K562 (cell line): ENCODE measurements around the gene CCNQ.

Experiments used
- GABPB1 ChIP-seq: sonication (generic); formaldehyde crosslinking; IDR thresholded peaks from 2 replicates; pipeline ENCODE4 v1.8.0; 2022; ENCODE audit warnings: mild to moderate bottlenecking, missing genetic modification reagents
- MXI1 ChIP-seq: IDR thresholded peaks from 2 replicates; pipeline ENCODE4 v1.6.1; 2011; ENCODE audit warnings: low read depth, mild to moderate bottlenecking, improper control_type of control experiment, low read length
- NCOR1 ChIP-seq: fragments of 450-650 bp; IDR thresholded peaks from 2 replicates; pipeline ENCODE4 v1.6.1; 2016; ENCODE audit warnings: mild to moderate bottlenecking, moderate library complexity
- NR2C2 ChIP-seq, 2 experiments: fragments of 200-800 bp in 1 of 2; sonication (Bioruptor generic) in 1 of 2; sonication (generic) in 1 of 2; formaldehyde crosslinking in 1 of 2; IDR thresholded peaks; 2 replicates each; pipeline versions ENCODE4 v1.6.1 to v1.8.0; 2016 to 2022; ENCODE audit warnings: mild to moderate bottlenecking in 1 of 2, missing compliant biosample characterization in 1 of 2, missing genetic modification characterization in 1 of 2, missing genetic modification reagents in 1 of 2
- ZFP30 ChIP-seq: fragments of 250-450 bp; sonication (Bioruptor Pico); IDR thresholded peaks from 2 replicates; pipeline ENCODE4 v1.8.0; 2022; ENCODE audit warnings: moderate library complexity, mild to moderate bottlenecking, inconsistent platforms, borderline replicate concordance
- ZNF253 ChIP-seq: fragments of 250-450 bp; sonication (Bioruptor Pico); conservative IDR thresholded peaks from 2 replicates; pipeline ENCODE4 v1.6.1; 2021; ENCODE audit warnings: mild to moderate bottlenecking
- ZNF324 ChIP-seq: fragments of 250-450 bp; sonication (Bioruptor Pico); IDR thresholded peaks from 2 replicates; pipeline ENCODE4 v1.4.0; 2020; ENCODE audit warnings: mild to moderate bottlenecking
- TF ChIP-seq, protein P1 (sequence below): sonication (generic); formaldehyde crosslinking; IDR thresholded peaks from 2 replicates; pipeline ENCODE4 v1.8.0; 2022; ENCODE audit warnings: mild to moderate bottlenecking, missing genetic modification reagents
- TF ChIP-seq, protein P2 (sequence below): fragments of 250-450 bp; sonication (Bioruptor Pico); IDR thresholded peaks from 2 replicates; pipeline ENCODE4 v1.4.0; 2020
- TF ChIP-seq, protein P3 (sequence below), 3 experiments: IDR thresholded peaks in 2 of 3; conservative IDR thresholded peaks in 1 of 3; 2 replicates each; pipeline ENCODE4 v1.5.1; 2011 to 2012; ENCODE audit warnings: low read length in 3 of 3, mild to moderate bottlenecking in 3 of 3, control low read depth in 2 of 3, improper control_type of control experiment in 1 of 3, inconsistent platforms in 1 of 3, low read depth in 1 of 3, mixed read lengths in 1 of 3, moderate library complexity in 1 of 3; ENCODE audit not compliant: insufficient read depth in 2 of 3
- TF ChIP-seq, protein P4 (sequence below): fragments of 450-650 bp; formaldehyde crosslinking; IDR thresholded peaks from 2 replicates; pipeline ENCODE4 v1.4.0; 2020; ENCODE audit warnings: mild to moderate bottlenecking, moderate library complexity
- TF ChIP-seq, protein P5 (sequence below): fragments of 250-450 bp; sonication (Bioruptor Pico); IDR thresholded peaks from 2 replicates; pipeline ENCODE4 v1.5.0; 2022; ENCODE audit warnings: mild to moderate bottlenecking

DNA sequence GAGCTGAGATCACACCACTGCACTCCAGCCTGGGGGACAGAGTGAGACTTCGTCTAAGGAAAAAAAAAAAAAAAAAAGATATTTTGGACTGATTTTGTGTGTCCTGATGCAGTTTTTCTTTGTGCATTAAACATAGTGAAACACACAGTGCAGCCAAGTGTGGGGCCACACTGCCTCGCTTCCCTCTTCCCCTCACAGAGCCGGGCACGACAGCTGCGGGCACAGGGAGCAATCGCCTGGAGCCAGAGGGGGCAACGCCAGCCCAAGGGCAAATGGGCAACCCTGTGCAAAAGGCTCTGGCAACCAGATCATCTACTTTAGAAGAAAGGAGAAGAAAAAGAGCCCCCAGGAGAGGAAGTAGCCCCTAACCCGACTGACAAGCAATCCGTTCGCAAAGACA is 13.5 kb upstream of the CCNQ start:
- TF ChIP-seq, protein P1, sequence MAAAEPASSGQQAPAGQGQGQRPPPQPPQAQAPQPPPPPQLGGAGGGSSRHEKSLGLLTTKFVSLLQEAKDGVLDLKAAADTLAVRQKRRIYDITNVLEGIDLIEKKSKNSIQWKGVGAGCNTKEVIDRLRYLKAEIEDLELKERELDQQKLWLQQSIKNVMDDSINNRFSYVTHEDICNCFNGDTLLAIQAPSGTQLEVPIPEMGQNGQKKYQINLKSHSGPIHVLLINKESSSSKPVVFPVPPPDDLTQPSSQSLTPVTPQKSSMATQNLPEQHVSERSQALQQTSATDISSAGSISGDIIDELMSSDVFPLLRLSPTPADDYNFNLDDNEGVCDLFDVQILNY = no peak
- TF ChIP-seq NR2C2 (CRISPR knock-in tag; IDR thresholded peaks at IDR 0.05) (no peak), NR2C2 (tag; IDR thresholded peaks at IDR 0.05) (no peak), GABPB1 (CRISPR knock-in tag) (no peak), ZFP30 (no peak), ZNF253 (CRISPR knock-in tag) (no peak), MXI1 (no peak), NCOR1 (no peak), ZNF324 (CRISPR knock-in tag) (no peak)
- TF ChIP-seq, protein P2, sequence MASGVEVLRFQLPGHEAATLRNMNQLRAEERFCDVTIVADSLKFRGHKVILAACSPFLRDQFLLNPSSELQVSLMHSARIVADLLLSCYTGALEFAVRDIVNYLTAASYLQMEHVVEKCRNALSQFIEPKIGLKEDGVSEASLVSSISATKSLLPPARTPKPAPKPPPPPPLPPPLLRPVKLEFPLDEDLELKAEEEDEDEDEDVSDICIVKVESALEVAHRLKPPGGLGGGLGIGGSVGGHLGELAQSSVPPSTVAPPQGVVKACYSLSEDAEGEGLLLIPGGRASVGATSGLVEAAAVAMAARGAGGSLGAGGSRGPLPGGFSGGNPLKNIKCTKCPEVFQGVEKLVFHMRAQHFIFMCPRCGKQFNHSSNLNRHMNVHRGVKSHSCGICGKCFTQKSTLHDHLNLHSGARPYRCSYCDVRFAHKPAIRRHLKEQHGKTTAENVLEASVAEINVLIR (CRISPR knock-in tag) = no peak
- TF ChIP-seq, protein P3, sequence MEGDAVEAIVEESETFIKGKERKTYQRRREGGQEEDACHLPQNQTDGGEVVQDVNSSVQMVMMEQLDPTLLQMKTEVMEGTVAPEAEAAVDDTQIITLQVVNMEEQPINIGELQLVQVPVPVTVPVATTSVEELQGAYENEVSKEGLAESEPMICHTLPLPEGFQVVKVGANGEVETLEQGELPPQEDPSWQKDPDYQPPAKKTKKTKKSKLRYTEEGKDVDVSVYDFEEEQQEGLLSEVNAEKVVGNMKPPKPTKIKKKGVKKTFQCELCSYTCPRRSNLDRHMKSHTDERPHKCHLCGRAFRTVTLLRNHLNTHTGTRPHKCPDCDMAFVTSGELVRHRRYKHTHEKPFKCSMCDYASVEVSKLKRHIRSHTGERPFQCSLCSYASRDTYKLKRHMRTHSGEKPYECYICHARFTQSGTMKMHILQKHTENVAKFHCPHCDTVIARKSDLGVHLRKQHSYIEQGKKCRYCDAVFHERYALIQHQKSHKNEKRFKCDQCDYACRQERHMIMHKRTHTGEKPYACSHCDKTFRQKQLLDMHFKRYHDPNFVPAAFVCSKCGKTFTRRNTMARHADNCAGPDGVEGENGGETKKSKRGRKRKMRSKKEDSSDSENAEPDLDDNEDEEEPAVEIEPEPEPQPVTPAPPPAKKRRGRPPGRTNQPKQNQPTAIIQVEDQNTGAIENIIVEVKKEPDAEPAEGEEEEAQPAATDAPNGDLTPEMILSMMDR (IDR thresholded peaks at IDR 0.05 in 2 of 3, conservative IDR thresholded peaks at IDR 0.05 in 1 of 3; ENCODE audit: insufficient read depth in 2 of 3, low read depth in 1 of 3, low read length in 3 of 3) = no peak
- TF ChIP-seq, protein P4, sequence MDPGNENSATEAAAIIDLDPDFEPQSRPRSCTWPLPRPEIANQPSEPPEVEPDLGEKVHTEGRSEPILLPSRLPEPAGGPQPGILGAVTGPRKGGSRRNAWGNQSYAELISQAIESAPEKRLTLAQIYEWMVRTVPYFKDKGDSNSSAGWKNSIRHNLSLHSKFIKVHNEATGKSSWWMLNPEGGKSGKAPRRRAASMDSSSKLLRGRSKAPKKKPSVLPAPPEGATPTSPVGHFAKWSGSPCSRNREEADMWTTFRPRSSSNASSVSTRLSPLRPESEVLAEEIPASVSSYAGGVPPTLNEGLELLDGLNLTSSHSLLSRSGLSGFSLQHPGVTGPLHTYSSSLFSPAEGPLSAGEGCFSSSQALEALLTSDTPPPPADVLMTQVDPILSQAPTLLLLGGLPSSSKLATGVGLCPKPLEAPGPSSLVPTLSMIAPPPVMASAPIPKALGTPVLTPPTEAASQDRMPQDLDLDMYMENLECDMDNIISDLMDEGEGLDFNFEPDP (CRISPR knock-in tag) = no peak
- TF ChIP-seq, protein P5, sequence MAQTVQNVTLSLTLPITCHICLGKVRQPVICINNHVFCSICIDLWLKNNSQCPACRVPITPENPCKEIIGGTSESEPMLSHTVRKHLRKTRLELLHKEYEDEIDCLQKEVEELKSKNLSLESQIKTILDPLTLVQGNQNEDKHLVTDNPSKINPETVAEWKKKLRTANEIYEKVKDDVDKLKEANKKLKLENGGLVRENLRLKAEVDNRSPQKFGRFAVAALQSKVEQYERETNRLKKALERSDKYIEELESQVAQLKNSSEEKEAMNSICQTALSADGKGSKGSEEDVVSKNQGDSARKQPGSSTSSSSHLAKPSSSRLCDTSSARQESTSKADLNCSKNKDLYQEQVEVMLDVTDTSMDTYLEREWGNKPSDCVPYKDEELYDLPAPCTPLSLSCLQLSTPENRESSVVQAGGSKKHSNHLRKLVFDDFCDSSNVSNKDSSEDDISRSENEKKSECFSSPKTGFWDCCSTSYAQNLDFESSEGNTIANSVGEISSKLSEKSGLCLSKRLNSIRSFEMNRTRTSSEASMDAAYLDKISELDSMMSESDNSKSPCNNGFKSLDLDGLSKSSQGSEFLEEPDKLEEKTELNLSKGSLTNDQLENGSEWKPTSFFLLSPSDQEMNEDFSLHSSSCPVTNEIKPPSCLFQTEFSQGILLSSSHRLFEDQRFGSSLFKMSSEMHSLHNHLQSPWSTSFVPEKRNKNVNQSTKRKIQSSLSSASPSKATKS = no peak
